Measurements from ENCODE around the gene KPNA1.

- TF ChIP-seq CTCF (IDR thresholded peaks at IDR 0.05) (no peak), SMC3 (IDR thresholded peaks at IDR 0.05; ENCODE audit: low read depth, low read length) (no peak), POLR2AphosphoS5 (IDR thresholded peaks at IDR 0.05; ENCODE audit: low read depth, low read length) (no peak), FOXM1 (IDR thresholded peaks at IDR 0.05; ENCODE audit: low read depth) (no peak), REST (IDR thresholded peaks at IDR 0.05; ENCODE audit: low read depth, low read length) (no peak), JUND (IDR thresholded peaks at IDR 0.05) (no peak), TAF1 (IDR thresholded peaks at IDR 0.05; ENCODE audit: borderline replicate concordance, low read depth, low read length) (no peak), ZBTB33 (IDR thresholded peaks at IDR 0.05; ENCODE audit: borderline replicate concordance, low read depth) (no peak), NFIC (IDR thresholded peaks at IDR 0.05; ENCODE audit: borderline replicate concordance) (no peak)
These were observed 119.2 kb downstream of the KPNA1 start for GRCh38 chr3:122395582-122395981.

Data from SK-N-SH (cell line).